ENCODE results near the gene A2ML1. TPM values are rescaled to one million over a fixed set of nuclear protein-coding genes. Genes with fewer than 3 reads are reported as not detected.
"Not testable (repeated sequence)": the region's sequence is repeated elsewhere in the genome, so short reads cannot be mapped to it uniquely, and the experiment has no call there.

Gene A2ML1
- total RNA-seq, 1 donor from 2014 or later, result not detected

- no peak for DNase-seq (ENCODE audit: low spot score)
- H3K36me3 Mint-ChIP-seq (ENCODE audit: low read depth), result peaks cover 18% of the 10 kb centered on the region
- no peak for TF ChIP-seq CTCF (IDR thresholded peaks at IDR 0.05)
- no peak overlapping the region for H3K4me3 Mint-ChIP-seq (ENCODE audit: unreplicated experiment)
- no peaks in the 10 kb centered on the region for H3K9me3 Mint-ChIP-seq (ENCODE audit: low read depth)
- H3K4me1 Mint-ChIP-seq (ENCODE audit: low read depth), result peaks cover 16% of the 10 kb centered on the region
- no peaks in the 10 kb centered on the region for H3K27me3 Mint-ChIP-seq (ENCODE audit: low read depth)
- no peak overlapping the region for H3K27ac Mint-ChIP-seq (ENCODE audit: unreplicated experiment)
Observed at GRCh38 chr12:8781381-8782127, 40.9 kb upstream of the A2ML1 start.

GRCh38 chr12:8784290-8784888, 38.0 kb upstream of the A2ML1 start:
- H3K27me3 Mint-ChIP-seq (ENCODE audit: low read depth), result no peaks in the 10 kb centered on the region
- no peak for TF ChIP-seq CTCF (IDR thresholded peaks at IDR 0.05)
- DNase-seq (ENCODE audit: low spot score), result no peak
- H3K27ac Mint-ChIP-seq (ENCODE audit: unreplicated experiment), result no peak overlapping the region
- H3K36me3 Mint-ChIP-seq (ENCODE audit: low read depth), result peaks cover 11% of the 10 kb centered on the region
- no peaks in the 10 kb centered on the region for H3K9me3 Mint-ChIP-seq (ENCODE audit: low read depth)
- no peak overlapping the region for H3K4me3 Mint-ChIP-seq (ENCODE audit: unreplicated experiment)
- peaks cover 10% of the 10 kb centered on the region for H3K4me1 Mint-ChIP-seq (ENCODE audit: low read depth)

GRCh38 chr12:8785499-8785898, 36.9 kb upstream of the A2ML1 start:
- no peak for TF ChIP-seq CTCF (IDR thresholded peaks at IDR 0.05)
- no peaks in the 10 kb centered on the region for H3K27me3 Mint-ChIP-seq (ENCODE audit: low read depth)
- H3K4me1 Mint-ChIP-seq (ENCODE audit: low read depth), result peaks cover 1% of the 10 kb centered on the region
- H3K36me3 Mint-ChIP-seq (ENCODE audit: low read depth), result peaks cover 11% of the 10 kb centered on the region
- no peak overlapping the region for H3K27ac Mint-ChIP-seq (ENCODE audit: unreplicated experiment)
- H3K4me3 Mint-ChIP-seq (ENCODE audit: unreplicated experiment), result no peak overlapping the region
- no peaks in the 10 kb centered on the region for H3K9me3 Mint-ChIP-seq (ENCODE audit: low read depth)
- DNase-seq (ENCODE audit: low spot score), result no peak

- not testable (repeated sequence) for H3K9me3 Mint-ChIP-seq (ENCODE audit: low read depth); DNase-seq (ENCODE audit: low spot score); H3K27me3 Mint-ChIP-seq (ENCODE audit: low read depth)
Observed at GRCh38 chr12:8787206-8787605, 35.2 kb upstream of the A2ML1 start.

GRCh38 chr12:8788706-8789105, 33.7 kb upstream of the A2ML1 start:
- H3K27me3 Mint-ChIP-seq (ENCODE audit: low read depth), result not testable (repeated sequence)

More at GRCh38 chr12:8787206-8787605, 35.2 kb upstream of the A2ML1 start:
- H3K4me3 Mint-ChIP-seq (ENCODE audit: unreplicated experiment); H3K27ac Mint-ChIP-seq (ENCODE audit: unreplicated experiment); H3K36me3 Mint-ChIP-seq (ENCODE audit: low read depth); H3K4me1 Mint-ChIP-seq (ENCODE audit: low read depth): not testable (repeated sequence)

GRCh38 chr12:8789341-8790013, 32.9 kb upstream of the A2ML1 start:
- H3K27me3 Mint-ChIP-seq (ENCODE audit: low read depth); H3K4me1 Mint-ChIP-seq (ENCODE audit: low read depth); DNase-seq (ENCODE audit: low spot score); H3K36me3 Mint-ChIP-seq (ENCODE audit: low read depth); H3K9me3 Mint-ChIP-seq (ENCODE audit: low read depth); H3K27ac Mint-ChIP-seq (ENCODE audit: unreplicated experiment); H3K4me3 Mint-ChIP-seq (ENCODE audit: unreplicated experiment): not testable (repeated sequence)

More at GRCh38 chr12:8788706-8789105, 33.7 kb upstream of the A2ML1 start:
- H3K36me3 Mint-ChIP-seq (ENCODE audit: low read depth); H3K4me1 Mint-ChIP-seq (ENCODE audit: low read depth); H3K9me3 Mint-ChIP-seq (ENCODE audit: low read depth); DNase-seq (ENCODE audit: low spot score); H3K27ac Mint-ChIP-seq (ENCODE audit: unreplicated experiment): not testable (repeated sequence)
- H3K4me3 Mint-ChIP-seq (ENCODE audit: unreplicated experiment), result peak overlapping the region; percentile 50

- H3K27ac Mint-ChIP-seq (ENCODE audit: unreplicated experiment); H3K9me3 Mint-ChIP-seq (ENCODE audit: low read depth); DNase-seq (ENCODE audit: low spot score); H3K27me3 Mint-ChIP-seq (ENCODE audit: low read depth); H3K36me3 Mint-ChIP-seq (ENCODE audit: low read depth); H3K4me1 Mint-ChIP-seq (ENCODE audit: low read depth); H3K4me3 Mint-ChIP-seq (ENCODE audit: unreplicated experiment): not testable (repeated sequence)
Observed at GRCh38 chr12:8793226-8793625, 29.2 kb upstream of the A2ML1 start.

- not testable (repeated sequence) for H3K36me3 Mint-ChIP-seq (ENCODE audit: low read depth); H3K9me3 Mint-ChIP-seq (ENCODE audit: low read depth); H3K4me3 Mint-ChIP-seq (ENCODE audit: unreplicated experiment); H3K27me3 Mint-ChIP-seq (ENCODE audit: low read depth); H3K4me1 Mint-ChIP-seq (ENCODE audit: low read depth); DNase-seq (ENCODE audit: low spot score); H3K27ac Mint-ChIP-seq (ENCODE audit: unreplicated experiment)
Observed at GRCh38 chr12:8794611-8795010, 27.8 kb upstream of the A2ML1 start.
